ENCODE measurements around the gene BMERB1. TPM values are rescaled to one million over a fixed set of nuclear protein-coding genes. Genes with fewer than 3 reads are reported as not detected.

The BMERB1 gene
- total and polyA plus RNA-seq, 9 donors, result 17.8 to 29.2 (median 26.7) TPM

DNA sequence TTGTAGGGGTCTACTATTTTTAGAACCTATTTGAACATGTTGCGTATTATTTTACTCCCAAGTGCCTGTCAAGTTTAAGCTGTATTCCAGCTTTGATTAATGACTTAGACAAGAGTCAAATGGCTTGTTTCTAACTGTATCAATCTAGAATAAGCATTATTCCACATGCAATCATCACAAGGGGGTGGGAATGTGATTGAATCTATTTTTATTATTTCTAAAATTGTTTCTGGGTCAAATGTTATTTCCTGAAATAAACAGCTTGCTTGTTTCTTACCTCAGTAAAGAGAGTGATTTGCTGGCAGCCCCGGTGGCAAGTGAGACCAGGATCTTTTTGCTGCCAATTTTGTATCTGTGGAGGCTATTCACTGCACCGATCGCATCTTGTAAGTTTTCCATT lies 187.1 kb downstream of the BMERB1 start:
- H3K27me3 ChIP-seq (ENCODE audit: control insufficient read depth, insufficient read depth, low read length), result no peaks in the 10 kb centered on the region
- no peaks in the 10 kb centered on the region for H3K9me3 ChIP-seq (replicated peaks; ENCODE audit: control insufficient read depth, low read depth, low read length)
- no peaks in the 10 kb centered on the region for H3K4me1 ChIP-seq (ENCODE audit: control insufficient read depth, insufficient read depth, low read length)
- H3K27ac ChIP-seq (ENCODE audit: low read length), result no peak overlapping the region
- WGBS (ENCODE audit: insufficient coverage), result 0% methylated on average over 1 of the region's 4 CpGs
- no peak for DNase-seq
- peaks cover 80% of the 10 kb centered on the region for H3K36me3 ChIP-seq (ENCODE audit: control insufficient read depth, insufficient read depth, low read length)
- H3K4me3 ChIP-seq (ENCODE audit: low read length), result no peak overlapping the region

DNA sequence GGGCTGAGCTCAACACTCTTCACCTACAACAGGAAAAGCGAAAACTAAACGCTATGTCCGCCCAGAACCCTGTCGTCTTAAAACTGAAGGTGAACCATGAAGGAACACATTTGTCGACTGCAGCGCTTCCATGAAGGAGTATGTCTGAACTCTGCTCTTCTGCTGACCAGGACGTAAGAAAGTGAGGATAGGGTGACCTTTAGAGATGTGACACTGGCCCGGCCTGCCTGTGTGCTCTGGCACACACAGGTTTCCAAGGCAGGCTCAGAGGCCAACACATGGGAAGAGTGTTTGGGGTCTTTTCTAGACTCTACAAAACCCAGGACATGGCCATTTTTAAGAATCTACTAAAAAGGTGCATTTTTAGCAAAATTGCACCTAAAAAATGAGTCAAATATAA lies 187.5 kb downstream of the BMERB1 start:
- no peak overlapping the region for H3K27ac ChIP-seq (ENCODE audit: low read length)
- no peaks in the 10 kb centered on the region for H3K9me3 ChIP-seq (replicated peaks; ENCODE audit: control insufficient read depth, low read depth, low read length)
- H3K4me3 ChIP-seq (ENCODE audit: low read length), result no peak overlapping the region
- H3K4me1 ChIP-seq (ENCODE audit: control insufficient read depth, insufficient read depth, low read length), result no peaks in the 10 kb centered on the region
- DNase-seq, result no peak
- H3K36me3 ChIP-seq (ENCODE audit: control insufficient read depth, insufficient read depth, low read length), result peaks cover 76% of the 10 kb centered on the region
- H3K27me3 ChIP-seq (ENCODE audit: control insufficient read depth, insufficient read depth, low read length), result no peaks in the 10 kb centered on the region
- 86% methylated on average over 3 of the region's 8 CpGs for WGBS (ENCODE audit: insufficient coverage)

DNA sequence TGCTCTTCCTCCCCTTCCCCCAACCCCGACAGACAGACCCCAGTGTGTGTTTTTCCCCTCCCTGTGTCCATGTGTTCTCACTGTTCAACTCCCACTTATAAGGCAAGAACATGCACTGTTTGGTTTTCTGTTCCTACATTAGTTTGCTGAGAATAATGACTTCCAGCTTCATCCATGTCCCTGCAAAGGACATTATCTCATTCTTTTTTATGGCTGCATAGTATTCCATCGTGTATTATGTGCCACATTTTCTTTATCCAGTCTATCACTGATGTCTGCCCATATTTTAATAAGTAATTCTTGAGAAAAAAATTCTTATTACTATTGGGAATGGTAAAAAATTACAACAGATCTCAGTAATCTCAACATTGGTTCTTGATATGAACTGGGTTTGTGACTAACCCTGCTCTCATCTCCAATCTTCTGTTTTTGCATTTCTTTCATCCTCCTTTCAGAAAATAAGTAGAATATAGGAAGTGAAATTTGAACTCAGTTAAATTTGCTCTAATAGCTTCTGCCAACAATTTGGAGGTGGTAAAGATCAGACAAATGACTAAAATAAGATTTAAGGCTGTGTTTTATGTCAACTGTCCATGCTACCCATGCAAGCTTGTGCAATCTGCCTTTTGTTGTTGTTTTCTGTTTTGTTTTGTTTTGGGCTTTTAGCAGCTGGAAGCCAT lies 197.5 kb downstream of the BMERB1 start:
- Histone ChIP-seq H3K9me3 (replicated peaks; ENCODE audit: control insufficient read depth, low read depth, low read length) (no peaks in the 10 kb centered on the region), H3K27me3 (ENCODE audit: control insufficient read depth, insufficient read depth, low read length) (no peaks in the 10 kb centered on the region), H3K4me3 (ENCODE audit: low read length) (no peak overlapping the region), H3K36me3 (ENCODE audit: control insufficient read depth, insufficient read depth, low read length) (peaks cover 66% of the 10 kb centered on the region), H3K27ac (ENCODE audit: low read length) (no peak overlapping the region), H3K4me1 (ENCODE audit: control insufficient read depth, insufficient read depth, low read length) (no peaks in the 10 kb centered on the region)
- no peak for DNase-seq
- WGBS (ENCODE audit: insufficient coverage), result 100% methylated on average over 1 of the region's 2 CpGs

DNA sequence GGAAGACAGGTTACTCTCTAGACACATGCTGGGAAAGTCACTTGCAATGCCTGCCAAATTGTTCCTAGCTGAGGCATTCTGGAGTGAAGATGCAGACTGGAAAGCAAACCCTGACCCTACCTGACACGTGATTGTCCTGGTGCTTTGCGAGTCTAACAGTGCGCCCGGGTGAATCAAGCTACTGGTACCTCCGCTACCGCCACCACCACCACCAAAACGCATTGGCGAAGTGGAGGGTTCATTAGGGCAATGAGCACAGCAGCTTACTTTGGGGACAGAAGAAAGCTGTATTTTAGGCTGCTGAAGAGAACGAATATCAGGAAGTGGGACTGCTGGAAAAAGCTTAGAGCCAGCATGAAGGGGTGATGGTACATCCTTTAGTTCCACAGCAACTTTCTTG lies 201.5 kb downstream of the BMERB1 start:
- Histone ChIP-seq H3K27me3 (ENCODE audit: control insufficient read depth, insufficient read depth, low read length) (no peaks in the 10 kb centered on the region), H3K4me1 (ENCODE audit: control insufficient read depth, insufficient read depth, low read length) (no peaks in the 10 kb centered on the region), H3K36me3 (ENCODE audit: control insufficient read depth, insufficient read depth, low read length) (peaks cover 66% of the 10 kb centered on the region), H3K4me3 (ENCODE audit: low read length) (no peak overlapping the region), H3K9me3 (replicated peaks; ENCODE audit: control insufficient read depth, low read depth, low read length) (no peaks in the 10 kb centered on the region), H3K27ac (ENCODE audit: low read length) (no peak overlapping the region)
- WGBS (ENCODE audit: insufficient coverage), result 98% methylated on average over 6 of the region's 9 CpGs
- no peak for DNase-seq

DNA sequence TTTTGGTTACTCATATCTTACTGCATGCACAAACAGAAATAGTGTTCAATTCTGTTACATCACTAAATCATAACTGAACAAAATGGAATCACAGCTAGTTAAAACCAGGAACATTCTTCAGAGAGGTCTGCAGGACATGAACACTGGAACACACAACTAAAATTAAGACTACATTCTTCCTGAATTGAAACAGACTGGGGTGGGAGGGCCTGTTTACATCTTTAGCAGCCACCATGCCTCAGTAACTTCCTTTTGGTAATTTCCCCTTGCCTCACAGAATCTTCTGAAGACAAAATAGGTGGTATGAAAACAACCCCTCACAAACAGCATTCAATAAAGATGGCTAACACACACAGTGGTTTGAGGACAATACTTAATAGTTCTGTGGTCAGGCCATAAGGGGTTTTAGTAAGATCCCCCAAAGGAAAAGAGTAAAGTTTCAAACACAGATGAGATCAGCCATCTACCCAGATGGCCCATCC lies 202.0 kb downstream of the BMERB1 start:
- peaks cover 63% of the 10 kb centered on the region for H3K36me3 ChIP-seq (ENCODE audit: control insufficient read depth, insufficient read depth, low read length)
- H3K4me3 ChIP-seq (ENCODE audit: low read length), result no peak overlapping the region
- no peak for DNase-seq
- no peaks in the 10 kb centered on the region for H3K4me1 ChIP-seq (ENCODE audit: control insufficient read depth, insufficient read depth, low read length)
- no peaks in the 10 kb centered on the region for H3K9me3 ChIP-seq (replicated peaks; ENCODE audit: control insufficient read depth, low read depth, low read length)
- no peaks in the 10 kb centered on the region for H3K27me3 ChIP-seq (ENCODE audit: control insufficient read depth, insufficient read depth, low read length)
- no peak overlapping the region for H3K27ac ChIP-seq (ENCODE audit: low read length)

Other genes with a start within 250 kb of the BMERB1 start
- 12.4 TPM for gene NPIPA5, start 56.3 kb upstream of the BMERB1 start, total RNA-seq
- 10 to 100 TPM in 5 of 8 donors, 1 to 10 TPM in 1, under 1 TPM in 2; 0.86 to 27.6 (median 11.6) TPM for gene NPIPA5, start 56.3 kb upstream of the BMERB1 start, polyA plus RNA-seq (ENCODE audit: insufficient read depth in 1 of 8, insufficient read length in 8 of 8, low replicate concordance in 1 of 8)
- gene MPV17L, start 38.8 kb upstream of the BMERB1 start, total RNA-seq, result 4.3 TPM
- 1 to 10 TPM; 1.9 to 4.7 (median 3.0) TPM for gene MPV17L, start 38.8 kb upstream of the BMERB1 start, polyA plus RNA-seq (ENCODE audit: insufficient read depth in 1 of 8, insufficient read length in 8 of 8, low replicate concordance in 1 of 8)
- 16.9 TPM for gene MARF1, start 208.6 kb downstream of the BMERB1 start, total RNA-seq
- gene MARF1, start 208.6 kb downstream of the BMERB1 start, polyA plus RNA-seq (ENCODE audit: insufficient read depth in 1 of 8, insufficient read length in 8 of 8, low replicate concordance in 1 of 8), result 10 to 100 TPM; 24.9 to 34.1 (median 30.9) TPM
- 13.6 TPM for gene NDE1, start 215.7 kb downstream of the BMERB1 start, total RNA-seq
- 10 to 100 TPM; 21.4 to 38.9 (median 25.3) TPM for gene NDE1, start 215.7 kb downstream of the BMERB1 start, polyA plus RNA-seq (ENCODE audit: insufficient read depth in 1 of 8, insufficient read length in 8 of 8, low replicate concordance in 1 of 8)

All from muscle of leg (tissue), 11 donors.